WTC11 (cell line): ENCODE results near the gene SMAD3.

Experiments used
- GABPB1 ChIP-seq: sonication (generic); formaldehyde crosslinking; IDR thresholded peaks from 2 replicates; pipeline ENCODE4 v1.8.1; 2023; ENCODE audit warnings: mild to moderate bottlenecking, missing genetic modification reagents
- NFYB ChIP-seq: sonication (generic); formaldehyde crosslinking; conservative IDR thresholded peaks from 2 replicates; pipeline ENCODE4 v1.8.0; 2022; ENCODE audit warnings: low read depth, missing genetic modification reagents
- ZNF232 ChIP-seq: sonication (generic); formaldehyde crosslinking; IDR thresholded peaks from 2 replicates; pipeline ENCODE4 v1.8.0; 2022; ENCODE audit warnings: mild to moderate bottlenecking, missing genetic modification reagents
- TF ChIP-seq, protein P1 (sequence below): fragments of 200-600 bp; IDR thresholded peaks from 2 replicates; pipeline ENCODE4 v1.8.0; 2022; ENCODE audit warnings: antibody characterized with exemption
- TF ChIP-seq, protein P2 (sequence below): sonication (generic); formaldehyde crosslinking; IDR thresholded peaks from 2 replicates; pipeline ENCODE4 v1.8.1; 2022; ENCODE audit warnings: low read depth, missing genetic modification reagents, borderline replicate concordance

DNA sequence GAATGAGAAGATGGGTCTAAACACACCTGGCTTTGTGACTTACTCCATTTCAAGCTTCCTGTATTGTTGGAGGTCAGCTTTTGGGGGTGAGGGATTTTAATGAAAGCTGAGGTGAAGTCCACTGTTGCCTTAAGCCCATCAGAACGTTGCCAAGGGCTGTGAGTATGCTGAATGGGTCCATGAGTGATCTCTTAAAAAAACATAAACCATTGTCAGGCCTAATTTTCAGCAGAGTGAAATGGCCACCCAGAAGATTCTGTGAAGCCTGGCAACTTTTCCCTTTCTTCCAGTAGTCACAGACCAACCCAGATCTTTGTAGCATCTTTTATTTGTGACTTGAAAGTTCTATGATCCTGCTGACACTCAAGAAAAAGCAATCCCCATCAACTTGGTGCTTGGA is 87.0 kb downstream of the SMAD3 start:
- TF ChIP-seq GABPB1 (CRISPR knock-in tag) = no peak
- TF ChIP-seq, protein P1, sequence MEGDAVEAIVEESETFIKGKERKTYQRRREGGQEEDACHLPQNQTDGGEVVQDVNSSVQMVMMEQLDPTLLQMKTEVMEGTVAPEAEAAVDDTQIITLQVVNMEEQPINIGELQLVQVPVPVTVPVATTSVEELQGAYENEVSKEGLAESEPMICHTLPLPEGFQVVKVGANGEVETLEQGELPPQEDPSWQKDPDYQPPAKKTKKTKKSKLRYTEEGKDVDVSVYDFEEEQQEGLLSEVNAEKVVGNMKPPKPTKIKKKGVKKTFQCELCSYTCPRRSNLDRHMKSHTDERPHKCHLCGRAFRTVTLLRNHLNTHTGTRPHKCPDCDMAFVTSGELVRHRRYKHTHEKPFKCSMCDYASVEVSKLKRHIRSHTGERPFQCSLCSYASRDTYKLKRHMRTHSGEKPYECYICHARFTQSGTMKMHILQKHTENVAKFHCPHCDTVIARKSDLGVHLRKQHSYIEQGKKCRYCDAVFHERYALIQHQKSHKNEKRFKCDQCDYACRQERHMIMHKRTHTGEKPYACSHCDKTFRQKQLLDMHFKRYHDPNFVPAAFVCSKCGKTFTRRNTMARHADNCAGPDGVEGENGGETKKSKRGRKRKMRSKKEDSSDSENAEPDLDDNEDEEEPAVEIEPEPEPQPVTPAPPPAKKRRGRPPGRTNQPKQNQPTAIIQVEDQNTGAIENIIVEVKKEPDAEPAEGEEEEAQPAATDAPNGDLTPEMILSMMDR = no peak
- no peak for TF ChIP-seq ZNF232
- no peak for TF ChIP-seq NFYB (CRISPR knock-in tag)
- TF ChIP-seq, protein P2, sequence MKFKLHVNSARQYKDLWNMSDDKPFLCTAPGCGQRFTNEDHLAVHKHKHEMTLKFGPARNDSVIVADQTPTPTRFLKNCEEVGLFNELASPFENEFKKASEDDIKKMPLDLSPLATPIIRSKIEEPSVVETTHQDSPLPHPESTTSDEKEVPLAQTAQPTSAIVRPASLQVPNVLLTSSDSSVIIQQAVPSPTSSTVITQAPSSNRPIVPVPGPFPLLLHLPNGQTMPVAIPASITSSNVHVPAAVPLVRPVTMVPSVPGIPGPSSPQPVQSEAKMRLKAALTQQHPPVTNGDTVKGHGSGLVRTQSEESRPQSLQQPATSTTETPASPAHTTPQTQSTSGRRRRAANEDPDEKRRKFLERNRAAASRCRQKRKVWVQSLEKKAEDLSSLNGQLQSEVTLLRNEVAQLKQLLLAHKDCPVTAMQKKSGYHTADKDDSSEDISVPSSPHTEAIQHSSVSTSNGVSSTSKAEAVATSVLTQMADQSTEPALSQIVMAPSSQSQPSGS = no peak
